HG02885 (cell line): ENCODE results near the gene FXYD5.
A peak's percentile ranks its signal among the peaks of the same experiment; 100 is the strongest.
"Not testable (repeated sequence)": the region's sequence is repeated elsewhere in the genome, so short reads cannot be mapped to it uniquely, and the experiment has no call there.

Experiments
- ATAC-seq: cut with Tn5 transposase; IDR thresholded peaks from one replicate; pipeline ENCODE4 v1.9.1; 2021; ENCODE audit warnings: mild to moderate bottlenecking; ENCODE audit not compliant: unreplicated experiment, poor library complexity

Gene FXYD5

GRCh38 chr19:35171730-35172129 is 17.2 kb downstream of the FXYD5 start:
- no peak for ATAC-seq

- ATAC-seq = no peak
These were observed 19.7 kb downstream of the FXYD5 start for GRCh38 chr19:35174226-35174625.

GRCh38 chr19:35176181-35176570 is 21.6 kb downstream of the FXYD5 start:
- ATAC-seq = no peak

GRCh38 chr19:35177377-35178274 is 23.1 kb downstream of the FXYD5 start:
- no peak for ATAC-seq

GRCh38 chr19:35178701-35179100 is 24.2 kb downstream of the FXYD5 start:
- ATAC-seq = no peak

- no peak for ATAC-seq
These were observed 25.3 kb downstream of the FXYD5 start for GRCh38 chr19:35179830-35180229.

GRCh38 chr19:35181387-35181786 is 26.9 kb downstream of the FXYD5 start:
- no peak for ATAC-seq

GRCh38 chr19:35184267-35184666 is 29.7 kb downstream of the FXYD5 start:
- no peak for ATAC-seq

- no peak for ATAC-seq
These were observed 30.3 kb downstream of the FXYD5 start for GRCh38 chr19:35184884-35185283.

- no peak for ATAC-seq
These were observed 39.8 kb downstream of the FXYD5 start for GRCh38 chr19:35194012-35194984.

- no peak for ATAC-seq
These were observed 41.3 kb downstream of the FXYD5 start for GRCh38 chr19:35195830-35196229.

- not testable (repeated sequence) for ATAC-seq
These were observed 42.3 kb downstream of the FXYD5 start for GRCh38 chr19:35196861-35197260.

GRCh38 chr19:35199481-35199880 is 44.9 kb downstream of the FXYD5 start:
- ATAC-seq = no peak

- ATAC-seq = no peak
These were observed 48.5 kb downstream of the FXYD5 start for GRCh38 chr19:35202722-35203688.

- ATAC-seq = peak; percentile 80
These were observed 50.5 kb downstream of the FXYD5 start for GRCh38 chr19:35204799-35205732.

- ATAC-seq = no peak
These were observed 51.3 kb downstream of the FXYD5 start for GRCh38 chr19:35205733-35206323.

GRCh38 chr19:35206379-35206778 is 51.8 kb downstream of the FXYD5 start:
- ATAC-seq = no peak

- ATAC-seq = no peak
These were observed 52.3 kb downstream of the FXYD5 start for GRCh38 chr19:35206855-35207254.
